Stimulated activated CD4-positive, alpha-beta T cell treated with anti-CD3 and anti-CD28 coated beads, TNF-alpha, amount 100 ng/mL, for 24 hours (primary cell): ENCODE results near the gene TBP.

Source experiments
- DNase-seq, 3 experiments: peaks; one replicate each; pipeline ENCODE4 v3.0.0-alpha.2; 2020; ENCODE audit warnings: low read depth in 3 of 3

TBP gene

GRCh38 chr6:170535004-170535403, 19.2 kb upstream of the TBP start:
- no peak for DNase-seq

- no peak for DNase-seq
These were observed 17.5 kb upstream of the TBP start for GRCh38 chr6:170536671-170537070.

DNA sequence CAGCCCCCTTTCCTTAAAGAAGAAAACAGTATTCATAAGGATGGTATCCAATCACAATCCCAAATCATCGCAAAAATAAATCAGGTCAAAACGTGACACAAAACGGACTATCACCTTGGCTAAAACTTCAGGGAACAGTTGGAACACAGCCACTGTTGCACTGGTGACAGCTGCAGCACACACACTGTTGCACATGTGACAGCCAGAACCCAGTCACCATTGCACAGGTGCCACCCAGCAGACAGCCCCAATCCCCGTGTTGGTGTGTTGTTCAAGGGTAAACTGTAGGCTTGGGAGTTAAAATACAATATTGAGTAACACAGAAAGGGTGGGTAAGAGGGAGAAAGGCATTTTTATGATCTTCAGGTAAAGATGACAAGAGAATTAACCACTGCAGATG, 16.8 kb upstream of the TBP start:
- DNase-seq = no peak

DNA sequence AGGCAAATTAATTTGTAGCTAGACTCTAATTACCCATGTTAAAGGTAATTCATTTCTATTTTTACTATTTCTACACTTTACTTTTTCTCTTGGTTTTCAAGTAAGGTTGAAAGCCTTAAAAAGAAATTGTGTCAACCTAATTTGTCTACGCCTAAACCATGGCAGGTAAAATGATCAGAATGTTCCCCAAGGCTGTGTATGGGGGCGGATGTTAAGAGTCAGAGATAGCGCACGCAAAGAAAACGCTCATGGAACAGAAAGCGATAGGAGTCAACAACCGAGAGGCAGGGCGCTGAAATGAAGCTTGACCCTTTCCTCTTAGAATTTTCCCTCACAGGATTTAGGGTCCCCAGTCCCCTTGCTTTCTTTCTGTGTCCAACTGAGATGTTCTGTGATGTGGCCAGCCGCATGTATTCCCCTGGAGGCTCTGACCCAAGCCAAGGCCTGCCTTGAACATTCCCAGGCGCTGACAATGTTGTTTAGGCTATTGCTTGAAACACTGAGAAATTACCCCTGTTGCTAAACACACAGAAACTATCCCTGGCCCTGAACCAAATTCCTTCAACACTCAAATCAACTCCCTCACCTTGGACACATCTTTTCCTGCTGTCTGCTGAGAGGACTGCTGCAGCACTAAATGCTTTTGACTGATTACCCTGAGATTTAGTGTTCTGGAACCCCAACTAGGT, 12.0 kb upstream of the TBP start:
- DNase-seq = no peak

- DNase-seq = no peak
These were observed 8.8 kb upstream of the TBP start for GRCh38 chr6:170545405-170545804.

- peak; percentile 75 to 82 (median 77) for DNase-seq
These were observed 1.2 kb upstream of the TBP start, which contains the start of gene PSMB1 for GRCh38 chr6:170552765-170553533. Gene PSMB1 (minus strand): TSS chr6:170553307. CDS start chr6:170553242, 65 bp downstream.

DNA sequence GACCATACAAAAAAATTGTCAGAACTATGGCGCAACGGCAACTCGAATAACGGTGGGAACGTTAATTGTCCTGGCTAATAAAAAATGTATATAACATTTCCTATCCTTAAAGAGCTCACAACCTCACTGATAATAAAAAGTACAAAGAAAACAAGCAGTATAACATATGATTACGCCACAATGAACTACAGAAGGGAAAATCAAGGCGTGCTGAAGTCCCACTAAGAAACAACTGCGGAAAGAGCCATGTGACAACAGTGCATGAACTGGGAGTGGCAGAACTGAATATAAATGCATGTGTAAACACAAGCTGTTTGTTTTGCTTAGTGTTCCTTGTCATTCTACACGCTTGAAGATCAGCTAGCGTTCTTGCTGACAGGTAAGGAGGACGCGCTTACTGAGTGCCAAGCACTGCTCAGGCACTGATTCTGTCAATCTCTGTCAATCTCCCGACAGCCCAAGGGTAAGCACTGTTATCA, 596 bp upstream of the TBP start:
- DNase-seq = no peak

- no peak for DNase-seq
These were observed 598 bp downstream of the TBP start for GRCh38 chr6:170554796-170555137.

GRCh38 chr6:170555305-170555704, 1.1 kb downstream of the TBP start:
- DNase-seq = no peak

DNA sequence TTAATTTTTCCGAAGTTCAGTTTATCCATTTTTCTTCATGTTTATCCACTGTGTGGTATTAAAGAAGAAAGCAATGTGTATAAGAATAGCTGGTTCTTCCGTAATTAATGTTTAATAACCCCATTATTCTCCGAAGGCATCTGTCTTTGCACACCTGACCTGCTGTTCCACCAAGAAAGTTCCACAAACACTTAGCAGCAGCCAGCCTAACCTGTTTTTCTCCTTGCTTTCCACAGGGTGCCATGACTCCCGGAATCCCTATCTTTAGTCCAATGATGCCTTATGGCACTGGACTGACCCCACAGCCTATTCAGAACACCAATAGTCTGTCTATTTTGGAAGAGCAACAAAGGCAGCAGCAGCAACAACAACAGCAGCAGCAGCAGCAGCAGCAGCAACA, 7.4 kb downstream of the TBP start:
- DNase-seq = no peak

- DNase-seq = no peak
These were observed 10.9 kb downstream of the TBP start for GRCh38 chr6:170564936-170565530.

GRCh38 chr6:170572704-170573466, 18.7 kb downstream of the TBP start:
- no peak for DNase-seq

GRCh38 chr6:170575250-170575649, 21.1 kb downstream of the TBP start:
- no peak for DNase-seq

DNA sequence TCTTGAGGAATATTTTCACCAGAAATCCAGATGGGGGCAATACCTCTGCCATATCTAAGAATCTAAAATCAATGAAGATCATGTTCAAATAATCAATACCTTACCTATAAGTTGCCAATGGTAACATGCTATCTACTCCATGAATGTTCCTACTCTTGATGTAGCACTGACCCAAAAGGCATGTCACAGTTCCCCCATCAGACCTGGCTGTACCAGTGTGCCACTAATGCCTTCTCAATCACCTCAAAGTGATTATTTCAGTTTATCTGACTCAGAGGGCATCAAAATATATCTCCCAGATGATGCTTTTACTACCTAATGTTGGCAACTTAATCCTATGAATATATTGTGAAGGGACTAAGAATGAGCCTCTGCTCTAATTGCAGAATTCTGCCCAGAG, 24.7 kb downstream of the TBP start:
- no peak for DNase-seq

- no peak for DNase-seq
These were observed 29.6 kb downstream of the TBP start for GRCh38 chr6:170583756-170584180.

- peak; percentile 84 to 91 (median 89) for DNase-seq
These were observed 30.2 kb downstream of the TBP start, which contains the start of gene PDCD2 for GRCh38 chr6:170584181-170584953. Gene PDCD2 (minus strand): TSS chr6:170584637. CDS start chr6:170584581, 56 bp downstream.

GRCh38 chr6:170584954-170585498, 30.9 kb downstream of the TBP start:
- DNase-seq = no peak

- no peak for DNase-seq
These were observed 36.6 kb downstream of the TBP start for GRCh38 chr6:170590725-170591124.

- DNase-seq = no peak
These were observed 42.3 kb downstream of the TBP start for GRCh38 chr6:170596426-170596825.

DNA sequence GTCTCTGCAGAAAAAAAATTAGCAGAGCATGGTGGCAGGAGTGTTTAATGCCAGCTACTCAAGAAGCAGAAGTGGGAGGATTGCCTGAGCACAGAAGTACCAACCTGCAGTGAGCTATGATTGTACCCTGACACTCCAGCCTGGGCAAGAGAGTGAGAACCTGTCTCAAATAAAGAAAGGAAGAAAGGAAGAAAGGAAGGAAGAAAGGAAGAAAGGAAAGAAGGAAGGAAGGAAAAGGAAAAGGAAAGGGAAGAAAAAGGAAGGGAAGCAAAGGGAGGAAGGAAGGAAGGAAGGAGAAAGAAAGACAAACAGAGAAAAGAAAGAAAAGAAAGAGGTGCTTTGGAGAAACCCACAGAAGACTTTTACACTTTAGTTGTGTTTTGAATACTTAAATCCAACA, 43.1 kb downstream of the TBP start:
- no peak for DNase-seq
